Measurements from ENCODE around the gene PDK2.

DNA sequence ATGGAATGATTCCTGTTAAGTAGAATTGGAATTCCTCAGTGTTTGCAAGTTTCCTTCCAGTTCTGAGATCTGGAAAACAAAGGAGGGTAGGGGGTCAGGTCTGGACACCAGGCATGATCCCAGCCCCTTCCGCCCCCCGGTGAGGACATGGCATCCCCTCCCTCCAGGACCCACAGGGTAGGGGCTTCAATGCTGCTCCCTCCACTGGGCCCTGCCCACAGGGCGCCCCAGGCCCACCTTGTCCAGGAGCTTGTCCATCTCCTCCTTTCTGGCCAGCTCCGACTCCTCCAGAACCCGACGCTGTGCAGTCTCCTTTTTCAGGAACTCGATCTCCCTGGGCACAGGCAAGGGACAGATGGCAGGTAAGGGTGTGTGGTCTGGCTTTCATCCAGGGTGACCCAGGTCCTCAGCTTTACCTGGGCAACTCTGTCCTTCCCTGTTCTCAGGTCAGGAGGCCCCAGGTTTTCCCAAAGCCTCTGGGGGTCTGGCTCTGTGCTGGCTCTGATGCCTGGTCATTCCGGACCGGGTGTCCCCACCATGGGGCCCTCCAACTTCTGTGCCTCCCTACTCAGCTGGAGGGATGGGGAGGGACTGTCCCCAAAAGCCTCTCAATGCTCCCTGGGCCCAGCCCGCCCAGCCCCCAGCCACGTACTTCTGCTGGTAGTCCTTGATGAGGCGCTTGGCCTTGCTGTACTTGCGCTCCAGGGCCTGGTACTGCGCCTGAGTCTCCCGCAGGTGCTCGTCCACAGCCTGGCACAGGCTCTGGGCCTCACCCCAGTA lies 40.4 kb downstream of the PDK2 start:
- no peak for TF ChIP-seq EZH2 (IDR thresholded peaks at IDR 0.05; ENCODE audit: low read length, missing control alignments)
- TF ChIP-seq, protein P1, sequence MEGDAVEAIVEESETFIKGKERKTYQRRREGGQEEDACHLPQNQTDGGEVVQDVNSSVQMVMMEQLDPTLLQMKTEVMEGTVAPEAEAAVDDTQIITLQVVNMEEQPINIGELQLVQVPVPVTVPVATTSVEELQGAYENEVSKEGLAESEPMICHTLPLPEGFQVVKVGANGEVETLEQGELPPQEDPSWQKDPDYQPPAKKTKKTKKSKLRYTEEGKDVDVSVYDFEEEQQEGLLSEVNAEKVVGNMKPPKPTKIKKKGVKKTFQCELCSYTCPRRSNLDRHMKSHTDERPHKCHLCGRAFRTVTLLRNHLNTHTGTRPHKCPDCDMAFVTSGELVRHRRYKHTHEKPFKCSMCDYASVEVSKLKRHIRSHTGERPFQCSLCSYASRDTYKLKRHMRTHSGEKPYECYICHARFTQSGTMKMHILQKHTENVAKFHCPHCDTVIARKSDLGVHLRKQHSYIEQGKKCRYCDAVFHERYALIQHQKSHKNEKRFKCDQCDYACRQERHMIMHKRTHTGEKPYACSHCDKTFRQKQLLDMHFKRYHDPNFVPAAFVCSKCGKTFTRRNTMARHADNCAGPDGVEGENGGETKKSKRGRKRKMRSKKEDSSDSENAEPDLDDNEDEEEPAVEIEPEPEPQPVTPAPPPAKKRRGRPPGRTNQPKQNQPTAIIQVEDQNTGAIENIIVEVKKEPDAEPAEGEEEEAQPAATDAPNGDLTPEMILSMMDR (conservative IDR thresholded peaks at IDR 0.05 in 1 of 2, IDR thresholded peaks at IDR 0.05 in 1 of 2; ENCODE audit: low read depth in 1 of 2, low read length in 2 of 2) = no peak

Measured in fibroblast of lung (primary cell).